GM23248 (cell line): ENCODE results near the gene MRM2.

Experiments
- EZH2 ChIP-seq: fragments of 200-600 bp; sonication (generic); IDR thresholded peaks from 2 replicates; pipeline ENCODE4 v1.6.1; 2018; ENCODE audit warnings: antibody characterized with exemption, mild to moderate bottlenecking; ENCODE audit not compliant: insufficient read depth, poor library complexity, severe bottlenecking
- EZH2phosphoT487 ChIP-seq: fragments of 200-600 bp; sonication (generic); IDR thresholded peaks from 2 replicates; pipeline ENCODE4 v1.6.1; 2018; ENCODE audit warnings: antibody characterized with exemption, moderate library complexity, mild to moderate bottlenecking, low read depth; ENCODE audit not compliant: insufficient read depth

- TF ChIP-seq EZH2, result no peak
- TF ChIP-seq EZH2phosphoT487, result no peak
These were observed 41.4 kb downstream of the MRM2 start for GRCh38 chr7:2200584-2200980.
